Neural cell (in vitro differentiated cells): ENCODE data around the gene FGF11. TPM values are rescaled to one million over a fixed set of nuclear protein-coding genes. Genes with fewer than 3 reads are reported as not detected.

Source experiments
- H2AFZ ChIP-seq: fragments of 200-600, 300-800 bp; sonication (generic), shearing (Covaris generic); 2 replicates; pipeline ENCODE4 v1.6.0; 2014; ENCODE audit warnings: low read depth, mild to moderate bottlenecking, antibody characterized with exemption, low read length, moderate library complexity
- H3F3A ChIP-seq: fragments of 200-600 bp; shearing (Covaris generic); 2 replicates; pipeline ENCODE4 v1.6.1; 2016; ENCODE audit warnings: mild to moderate bottlenecking, moderate library complexity, mixed read lengths, antibody characterized with exemption, low read length; ENCODE audit not compliant: insufficient read depth, poor library complexity, severe bottlenecking
- H3K27ac ChIP-seq: fragments of 200-600, 300-800 bp; sonication (generic), shearing (Covaris generic); 2 replicates; pipeline ENCODE4 v1.5.1; 2014; ENCODE audit warnings: mild to moderate bottlenecking, low read length, moderate library complexity
- H3K27me3 ChIP-seq: fragments of 300-800, 200-600 bp; sonication (generic), shearing (Covaris generic); 2 replicates; pipeline ENCODE4 v1.6.0; 2014; ENCODE audit warnings: mild to moderate bottlenecking, low read depth, low read length, moderate library complexity; ENCODE audit not compliant: insufficient read depth
- H3K36me3 ChIP-seq: fragments of 300-800, 200-600 bp; sonication (generic), shearing (Covaris generic); 2 replicates; pipeline ENCODE4 v1.5.1; 2014; ENCODE audit warnings: mild to moderate bottlenecking, antibody characterized with exemption, low read length, moderate library complexity; ENCODE audit not compliant: insufficient read depth
- H3K4me2 ChIP-seq: fragments of 300-800, 200-600 bp; sonication (generic), shearing (Covaris generic); 2 replicates; pipeline ENCODE4 v1.6.0; 2014; ENCODE audit warnings: mild to moderate bottlenecking, low read length
- H3K4me3 ChIP-seq: fragments of 300-800, 200-600 bp; sonication (generic), shearing (Covaris generic); 2 replicates; pipeline ENCODE4 v1.5.1; 2014; ENCODE audit warnings: mild to moderate bottlenecking, low read length, moderate library complexity
- H3K79me2 ChIP-seq: fragments of 200-600 bp; shearing (Covaris generic); replicated peaks from 2 replicates; pipeline ENCODE4 v1.6.0; 2014; ENCODE audit warnings: mild to moderate bottlenecking, low read length, moderate library complexity; ENCODE audit not compliant: insufficient read depth
- H3K9ac ChIP-seq: fragments of 300-800, 200-600 bp; sonication (generic), shearing (Covaris generic); 2 replicates; pipeline ENCODE4 v1.6.1; 2016; ENCODE audit warnings: mild to moderate bottlenecking, low read length, mixed read lengths
- H3K9me2 ChIP-seq: fragments of 200-600 bp; shearing (Covaris generic); 2 replicates; pipeline ENCODE4 v1.6.1; 2016; ENCODE audit warnings: mild to moderate bottlenecking, low read length, mixed read lengths; ENCODE audit not compliant: insufficient read depth
- H3K9me3 ChIP-seq: fragments of 200-600, 300-800 bp; sonication (generic), shearing (Covaris generic); 2 replicates; pipeline ENCODE4 v1.6.1; 2016; ENCODE audit warnings: mild to moderate bottlenecking, mixed run types, low read length, moderate library complexity, mixed read lengths
- H4K20me1 ChIP-seq: fragments of 200-600 bp; shearing (Covaris generic); 2 replicates; pipeline ENCODE4 v1.6.1; 2016; ENCODE audit warnings: mild to moderate bottlenecking, mixed run types; ENCODE audit not compliant: insufficient read depth
- EP300 ChIP-seq: fragments of 450-650 bp; conservative IDR thresholded peaks from 2 replicates; pipeline ENCODE4 v1.6.1; 2014; ENCODE audit warnings: antibody characterized with exemption, mild to moderate bottlenecking, moderate library complexity; ENCODE audit not compliant: poor library complexity, severe bottlenecking
- EZH2 ChIP-seq: fragments of 200-600, 300-800 bp; shearing (Covaris generic), sonication (generic); IDR thresholded peaks from 2 replicates; pipeline ENCODE4 v1.6.1; 2014; ENCODE audit warnings: antibody characterized with exemption, low read length, borderline replicate concordance, mild to moderate bottlenecking; ENCODE audit not compliant: insufficient read depth, poor library complexity, severe bottlenecking
- MXI1 ChIP-seq: fragments of 450-650 bp; conservative IDR thresholded peaks from 2 replicates; pipeline ENCODE4 v1.6.1; 2014; ENCODE audit warnings: antibody characterized with exemption, mild to moderate bottlenecking; ENCODE audit not compliant: poor library complexity, severe bottlenecking
- POLR2AphosphoS5 ChIP-seq: IDR thresholded peaks from 2 replicates; pipeline ENCODE4 v1.6.1; 2012
- RAD21 ChIP-seq: fragments of 450-650 bp; conservative IDR thresholded peaks from 2 replicates; pipeline ENCODE4 v1.6.1; 2014; ENCODE audit warnings: antibody characterized with exemption, mild to moderate bottlenecking, moderate library complexity
- SMC3 ChIP-seq: fragments of 450-650 bp; conservative IDR thresholded peaks from 2 replicates; pipeline ENCODE4 v1.6.1; 2014; ENCODE audit warnings: antibody characterized with exemption, mild to moderate bottlenecking, moderate library complexity; ENCODE audit not compliant: poor library complexity
- TAF1 ChIP-seq: IDR thresholded peaks from 2 replicates; pipeline ENCODE4 v1.6.1; 2012; ENCODE audit warnings: low read depth
- polyA plus RNA-seq: library from polyadenylated mRNA; depleted of rRNA; stranded (reverse); fragments of >200 nt; gene quantifications from 2 replicates; pipeline ENCODE4 v1.2.3, GENCODE V29; 2014
- TF ChIP-seq, protein P1 (sequence below): IDR thresholded peaks from 2 replicates; pipeline ENCODE4 v1.6.1; 2012; ENCODE audit warnings: borderline replicate concordance
- TF ChIP-seq, protein P2 (sequence below): fragments of 450-650 bp; IDR thresholded peaks from 2 replicates; pipeline ENCODE4 v1.5.1; 2014; ENCODE audit warnings: antibody characterized with exemption, mild to moderate bottlenecking, moderate library complexity; ENCODE audit not compliant: poor library complexity, severe bottlenecking

FGF11 gene
- polyA plus RNA-seq, 1 donor from 2014 or later: 16.4 TPM

DNA sequence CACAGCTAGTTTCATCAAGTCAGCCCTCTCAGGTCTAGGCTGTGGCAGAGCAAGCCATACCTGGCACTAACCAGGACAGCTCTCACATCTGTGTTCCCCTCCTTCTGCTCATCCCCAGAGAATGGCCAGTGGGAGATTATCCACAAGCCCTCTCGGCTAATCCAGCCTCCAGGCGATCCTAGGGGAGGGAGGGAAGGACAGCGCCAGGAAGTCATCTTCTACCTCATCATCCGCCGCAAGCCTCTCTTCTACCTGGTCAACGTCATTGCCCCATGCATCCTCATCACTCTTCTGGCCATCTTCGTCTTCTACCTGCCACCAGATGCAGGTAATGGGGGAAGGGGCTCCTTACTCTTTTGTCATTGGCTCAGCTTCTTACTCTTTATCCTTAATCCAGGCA, 9.1 kb downstream of the FGF11 start:
- Histone ChIP-seq H4K20me1 (no peaks in the 10 kb centered on the region), H3K4me2 (no peak overlapping the region), H3F3A (no peaks in the 10 kb centered on the region), H3K9me3 (no peaks in the 10 kb centered on the region), H3K79me2 (no peaks in the 10 kb centered on the region), H3K36me3 (no peaks in the 10 kb centered on the region), H2AFZ (no peak overlapping the region), H3K27ac (no peak overlapping the region), H3K9me2 (no peaks in the 10 kb centered on the region), H3K9ac (no peak overlapping the region), H3K4me3 (no peak overlapping the region), H3K27me3 (peaks cover 19% of the 10 kb centered on the region)
- TF ChIP-seq EP300: no peak
- TF ChIP-seq, protein P1, sequence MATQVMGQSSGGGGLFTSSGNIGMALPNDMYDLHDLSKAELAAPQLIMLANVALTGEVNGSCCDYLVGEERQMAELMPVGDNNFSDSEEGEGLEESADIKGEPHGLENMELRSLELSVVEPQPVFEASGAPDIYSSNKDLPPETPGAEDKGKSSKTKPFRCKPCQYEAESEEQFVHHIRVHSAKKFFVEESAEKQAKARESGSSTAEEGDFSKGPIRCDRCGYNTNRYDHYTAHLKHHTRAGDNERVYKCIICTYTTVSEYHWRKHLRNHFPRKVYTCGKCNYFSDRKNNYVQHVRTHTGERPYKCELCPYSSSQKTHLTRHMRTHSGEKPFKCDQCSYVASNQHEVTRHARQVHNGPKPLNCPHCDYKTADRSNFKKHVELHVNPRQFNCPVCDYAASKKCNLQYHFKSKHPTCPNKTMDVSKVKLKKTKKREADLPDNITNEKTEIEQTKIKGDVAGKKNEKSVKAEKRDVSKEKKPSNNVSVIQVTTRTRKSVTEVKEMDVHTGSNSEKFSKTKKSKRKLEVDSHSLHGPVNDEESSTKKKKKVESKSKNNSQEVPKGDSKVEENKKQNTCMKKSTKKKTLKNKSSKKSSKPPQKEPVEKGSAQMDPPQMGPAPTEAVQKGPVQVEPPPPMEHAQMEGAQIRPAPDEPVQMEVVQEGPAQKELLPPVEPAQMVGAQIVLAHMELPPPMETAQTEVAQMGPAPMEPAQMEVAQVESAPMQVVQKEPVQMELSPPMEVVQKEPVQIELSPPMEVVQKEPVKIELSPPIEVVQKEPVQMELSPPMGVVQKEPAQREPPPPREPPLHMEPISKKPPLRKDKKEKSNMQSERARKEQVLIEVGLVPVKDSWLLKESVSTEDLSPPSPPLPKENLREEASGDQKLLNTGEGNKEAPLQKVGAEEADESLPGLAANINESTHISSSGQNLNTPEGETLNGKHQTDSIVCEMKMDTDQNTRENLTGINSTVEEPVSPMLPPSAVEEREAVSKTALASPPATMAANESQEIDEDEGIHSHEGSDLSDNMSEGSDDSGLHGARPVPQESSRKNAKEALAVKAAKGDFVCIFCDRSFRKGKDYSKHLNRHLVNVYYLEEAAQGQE: no peak
- no peak for TF ChIP-seq MXI1
- no peak for TF ChIP-seq POLR2AphosphoS5
- TF ChIP-seq SMC3: no peak
- TF ChIP-seq, protein P2, sequence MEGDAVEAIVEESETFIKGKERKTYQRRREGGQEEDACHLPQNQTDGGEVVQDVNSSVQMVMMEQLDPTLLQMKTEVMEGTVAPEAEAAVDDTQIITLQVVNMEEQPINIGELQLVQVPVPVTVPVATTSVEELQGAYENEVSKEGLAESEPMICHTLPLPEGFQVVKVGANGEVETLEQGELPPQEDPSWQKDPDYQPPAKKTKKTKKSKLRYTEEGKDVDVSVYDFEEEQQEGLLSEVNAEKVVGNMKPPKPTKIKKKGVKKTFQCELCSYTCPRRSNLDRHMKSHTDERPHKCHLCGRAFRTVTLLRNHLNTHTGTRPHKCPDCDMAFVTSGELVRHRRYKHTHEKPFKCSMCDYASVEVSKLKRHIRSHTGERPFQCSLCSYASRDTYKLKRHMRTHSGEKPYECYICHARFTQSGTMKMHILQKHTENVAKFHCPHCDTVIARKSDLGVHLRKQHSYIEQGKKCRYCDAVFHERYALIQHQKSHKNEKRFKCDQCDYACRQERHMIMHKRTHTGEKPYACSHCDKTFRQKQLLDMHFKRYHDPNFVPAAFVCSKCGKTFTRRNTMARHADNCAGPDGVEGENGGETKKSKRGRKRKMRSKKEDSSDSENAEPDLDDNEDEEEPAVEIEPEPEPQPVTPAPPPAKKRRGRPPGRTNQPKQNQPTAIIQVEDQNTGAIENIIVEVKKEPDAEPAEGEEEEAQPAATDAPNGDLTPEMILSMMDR: no peak
- TF ChIP-seq RAD21: no peak
- no peak for TF ChIP-seq TAF1
- TF ChIP-seq EZH2: no peak

DNA sequence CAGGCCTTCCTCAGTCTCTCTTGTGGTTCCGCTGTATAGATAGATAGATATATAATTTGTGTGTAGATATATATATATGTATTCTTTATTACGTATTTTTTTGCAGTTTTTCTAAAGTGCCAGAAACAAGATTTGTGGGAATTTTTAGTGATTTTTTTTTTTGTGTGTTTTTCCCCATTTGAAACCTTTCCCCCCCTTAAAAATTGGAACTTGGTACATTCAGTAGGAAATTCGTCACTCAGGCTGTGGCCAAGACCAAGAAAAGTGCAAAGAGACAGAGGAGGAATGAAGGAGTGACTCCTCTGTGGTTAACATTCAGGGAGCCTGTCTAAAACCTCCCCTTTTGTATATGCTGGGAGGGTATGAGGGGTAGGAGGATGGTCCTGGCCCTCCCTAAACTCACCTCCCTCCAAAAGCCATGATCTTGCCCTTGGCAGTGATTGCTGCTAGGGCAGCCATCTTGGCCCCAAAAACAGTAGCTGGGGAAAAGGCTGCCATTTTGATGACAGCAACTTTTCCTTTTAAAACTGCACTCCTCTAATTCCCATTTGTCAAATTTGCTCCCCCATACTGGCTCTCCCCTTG, 20.7 kb downstream of the FGF11 start:
- no peak overlapping the region for H2AFZ ChIP-seq
- no peaks in the 10 kb centered on the region for H3K36me3 ChIP-seq
- no peaks in the 10 kb centered on the region for H3K27me3 ChIP-seq
- no peak overlapping the region for H3K9ac ChIP-seq
- no peak for TF ChIP-seq TAF1
- TF ChIP-seq EZH2: no peak
- no peaks in the 10 kb centered on the region for H3K79me2 ChIP-seq
- no peaks in the 10 kb centered on the region for H3F3A ChIP-seq
- H4K20me1 ChIP-seq: no peaks in the 10 kb centered on the region
- H3K4me2 ChIP-seq: no peak overlapping the region
- H3K27ac ChIP-seq: no peak overlapping the region
- H3K4me3 ChIP-seq: no peak overlapping the region
- no peaks in the 10 kb centered on the region for H3K9me3 ChIP-seq
- H3K9me2 ChIP-seq: no peaks in the 10 kb centered on the region
